ENCODE measurements around the gene CHRM3. TPM values are rescaled to one million over a fixed set of nuclear protein-coding genes. Genes with fewer than 3 reads are reported as not detected.
A peak's percentile ranks its signal among the peaks of the same experiment; 100 is the strongest.
"Not testable (repeated sequence)": the region's sequence is repeated elsewhere in the genome, so short reads cannot be mapped to it uniquely, and the experiment has no call there.

The CHRM3 gene
- under 1 TPM in 1 of 2 experiments, not detected in 1; 0.36 TPM for total RNA-seq

GRCh38 chr1:239386453-239387303 lies at the start of gene CHRM3:
Gene CHRM3 (plus strand): TSS chr1:239386568. CDS start chr1:239907452, 520,884 bp downstream.
- peak; percentile 22 for DNase-seq
- peak within 1 kb of the TSS; percentile 87 for H3K4me3 Mint-ChIP-seq
- no peak within 1 kb of the TSS for H3K27ac Mint-ChIP-seq
- peaks cover 79% of the 10 kb centered on the region for H3K27me3 Mint-ChIP-seq
- H3K9me3 Mint-ChIP-seq: no peaks in the 10 kb centered on the region
- H3K4me1 Mint-ChIP-seq: peaks cover 17% of the 10 kb centered on the region
- H3K36me3 Mint-ChIP-seq: no peaks in the 10 kb centered on the region

- H3K4me1 Mint-ChIP-seq: no peaks in the 10 kb centered on the region
- no peak for DNase-seq
- no peak overlapping the region for H3K4me3 Mint-ChIP-seq
- H3K36me3 Mint-ChIP-seq: no peaks in the 10 kb centered on the region
- H3K27ac Mint-ChIP-seq: no peak overlapping the region
- no peaks in the 10 kb centered on the region for H3K9me3 Mint-ChIP-seq
- H3K27me3 Mint-ChIP-seq: no peaks in the 10 kb centered on the region
These were observed 48.5 kb upstream of the CHRM3 start for GRCh38 chr1:239337799-239338430.

- no peak overlapping the region for H3K4me3 Mint-ChIP-seq
These were observed 38.6 kb upstream of the CHRM3 start for GRCh38 chr1:239347776-239348175.

GRCh38 chr1:239348635-239349353 lies 37.6 kb upstream of the CHRM3 start:
- no peak overlapping the region for H3K27ac Mint-ChIP-seq
- H3K27me3 Mint-ChIP-seq: peaks cover 6% of the 10 kb centered on the region
- no peak overlapping the region for H3K4me3 Mint-ChIP-seq
- H3K9me3 Mint-ChIP-seq: no peaks in the 10 kb centered on the region
- no peak for DNase-seq
- no peaks in the 10 kb centered on the region for H3K36me3 Mint-ChIP-seq
- H3K4me1 Mint-ChIP-seq: no peaks in the 10 kb centered on the region

More at GRCh38 chr1:239347776-239348175, 38.6 kb upstream of the CHRM3 start:
- Mint-ChIP-seq H3K27ac (no peak overlapping the region), H3K36me3 (no peaks in the 10 kb centered on the region), H3K27me3 (peaks cover 10% of the 10 kb centered on the region), H3K4me1 (no peaks in the 10 kb centered on the region), H3K9me3 (no peaks in the 10 kb centered on the region)
- DNase-seq: no peak

- H3K4me1 Mint-ChIP-seq: no peaks in the 10 kb centered on the region
- no peak overlapping the region for H3K27ac Mint-ChIP-seq
- H3K36me3 Mint-ChIP-seq: no peaks in the 10 kb centered on the region
- no peak for DNase-seq
- no peak overlapping the region for H3K4me3 Mint-ChIP-seq
- H3K27me3 Mint-ChIP-seq: peaks cover 8% of the 10 kb centered on the region
- no peaks in the 10 kb centered on the region for H3K9me3 Mint-ChIP-seq
These were observed 36.7 kb upstream of the CHRM3 start for GRCh38 chr1:239349699-239350098.

- no peak overlapping the region for H3K4me3 Mint-ChIP-seq
- no peaks in the 10 kb centered on the region for H3K9me3 Mint-ChIP-seq
- no peaks in the 10 kb centered on the region for H3K4me1 Mint-ChIP-seq
- DNase-seq: no peak
- peaks cover 4% of the 10 kb centered on the region for H3K27me3 Mint-ChIP-seq
- H3K27ac Mint-ChIP-seq: no peak overlapping the region
- no peaks in the 10 kb centered on the region for H3K36me3 Mint-ChIP-seq
These were observed 32.8 kb upstream of the CHRM3 start for GRCh38 chr1:239353536-239353935.

- Mint-ChIP-seq H3K36me3 (no peaks in the 10 kb centered on the region), H3K4me3 (no peak overlapping the region), H3K27me3 (peaks cover 4% of the 10 kb centered on the region)
These were observed 32.1 kb upstream of the CHRM3 start for GRCh38 chr1:239354231-239354630.

GRCh38 chr1:239357867-239358266 lies 28.5 kb upstream of the CHRM3 start:
- H3K4me1 Mint-ChIP-seq: peaks cover 6% of the 10 kb centered on the region
- H3K36me3 Mint-ChIP-seq: no peaks in the 10 kb centered on the region
- no peaks in the 10 kb centered on the region for H3K9me3 Mint-ChIP-seq
- H3K27me3 Mint-ChIP-seq: peaks cover 4% of the 10 kb centered on the region
- no peak for DNase-seq
- no peak overlapping the region for H3K4me3 Mint-ChIP-seq
- no peak overlapping the region for H3K27ac Mint-ChIP-seq

More at GRCh38 chr1:239354231-239354630, 32.1 kb upstream of the CHRM3 start:
- Mint-ChIP-seq H3K4me1 (no peaks in the 10 kb centered on the region), H3K27ac (no peak overlapping the region), H3K9me3 (no peaks in the 10 kb centered on the region)
- DNase-seq: no peak

GRCh38 chr1:239361403-239361802 lies 25.0 kb upstream of the CHRM3 start:
- H3K9me3 Mint-ChIP-seq: no peaks in the 10 kb centered on the region
- DNase-seq: no peak
- no peak overlapping the region for H3K27ac Mint-ChIP-seq
- no peak overlapping the region for H3K4me3 Mint-ChIP-seq
- H3K36me3 Mint-ChIP-seq: no peaks in the 10 kb centered on the region
- peaks cover 3% of the 10 kb centered on the region for H3K27me3 Mint-ChIP-seq
- peaks cover 6% of the 10 kb centered on the region for H3K4me1 Mint-ChIP-seq

GRCh38 chr1:239363930-239364329 lies 22.4 kb upstream of the CHRM3 start:
- Mint-ChIP-seq H3K4me3 (no peak overlapping the region), H3K27ac (no peak overlapping the region), H3K9me3 (no peaks in the 10 kb centered on the region), H3K36me3 (no peaks in the 10 kb centered on the region), H3K27me3 (peaks cover 8% of the 10 kb centered on the region), H3K4me1 (peaks cover 6% of the 10 kb centered on the region)
- DNase-seq: no peak

- H3K9me3 Mint-ChIP-seq: no peaks in the 10 kb centered on the region
- no peaks in the 10 kb centered on the region for H3K4me1 Mint-ChIP-seq
- H3K4me3 Mint-ChIP-seq: no peak overlapping the region
- DNase-seq: no peak
- H3K27me3 Mint-ChIP-seq: peaks cover 18% of the 10 kb centered on the region
- no peak overlapping the region for H3K27ac Mint-ChIP-seq
- no peaks in the 10 kb centered on the region for H3K36me3 Mint-ChIP-seq
These were observed 19.1 kb upstream of the CHRM3 start for GRCh38 chr1:239367196-239367810.

GRCh38 chr1:239368436-239369109 lies 17.8 kb upstream of the CHRM3 start:
- H3K4me3 Mint-ChIP-seq: no peak overlapping the region
- no peaks in the 10 kb centered on the region for H3K4me1 Mint-ChIP-seq
- H3K36me3 Mint-ChIP-seq: no peaks in the 10 kb centered on the region
- H3K27me3 Mint-ChIP-seq: peaks cover 18% of the 10 kb centered on the region
- no peaks in the 10 kb centered on the region for H3K9me3 Mint-ChIP-seq
- DNase-seq: no peak
- no peak overlapping the region for H3K27ac Mint-ChIP-seq

GRCh38 chr1:239370869-239371268 lies 15.5 kb upstream of the CHRM3 start:
- peaks cover 15% of the 10 kb centered on the region for H3K27me3 Mint-ChIP-seq
- DNase-seq, H3K9me3 Mint-ChIP-seq, H3K36me3 Mint-ChIP-seq, H3K4me1 Mint-ChIP-seq, H3K27ac Mint-ChIP-seq, H3K4me3 Mint-ChIP-seq: not testable (repeated sequence)

GRCh38 chr1:239382666-239383065 lies 3.7 kb upstream of the CHRM3 start:
- DNase-seq: no peak
- H3K4me1 Mint-ChIP-seq: peaks cover 13% of the 10 kb centered on the region
- H3K27me3 Mint-ChIP-seq: peaks cover 47% of the 10 kb centered on the region
- no peaks in the 10 kb centered on the region for H3K36me3 Mint-ChIP-seq
- H3K27ac Mint-ChIP-seq: no peak overlapping the region
- H3K9me3 Mint-ChIP-seq: no peaks in the 10 kb centered on the region
- H3K4me3 Mint-ChIP-seq: no peak overlapping the region
